ENCODE results near the gene ZNF138.

Gene ZNF138

DNA sequence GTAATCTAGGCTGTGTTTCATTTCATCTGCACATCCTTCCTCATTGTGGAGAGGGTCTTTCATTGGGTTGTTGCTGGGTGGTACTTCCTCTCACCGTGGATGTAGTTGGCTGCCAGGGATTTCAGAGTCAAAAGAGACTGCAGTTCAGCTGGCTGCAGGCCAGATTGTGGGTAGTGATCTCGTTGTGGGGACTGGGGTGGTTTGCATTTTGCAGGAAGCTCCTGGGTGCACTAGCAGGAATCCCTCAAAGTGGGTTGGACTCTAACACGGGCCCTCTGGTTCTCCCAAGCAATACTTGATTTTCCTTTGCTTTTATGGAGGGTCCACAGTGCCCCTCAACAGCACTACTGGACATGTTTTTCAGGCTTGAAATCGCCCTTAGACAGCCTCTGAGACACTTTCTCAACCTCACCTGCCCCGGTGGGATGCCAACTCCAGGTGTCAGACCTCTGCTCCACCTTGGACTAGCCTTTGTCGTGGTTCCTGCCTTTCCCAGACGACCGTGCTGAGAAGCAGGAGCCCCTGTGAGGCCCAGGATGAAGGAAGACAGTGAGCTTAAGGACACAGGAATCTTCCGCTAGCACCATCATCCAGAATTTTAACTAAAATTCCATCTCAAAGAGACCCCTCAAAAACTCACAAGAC, 85.0 kb downstream of the ZNF138 start:
- ChIA-PET POLR2A (no interaction called here), CTCF (interaction anchor here (0.5 kb wide), 1 partner anchor 30 kb away, joined by 4 read pairs; no protein-coding TSS in a partner anchor)

DNA sequence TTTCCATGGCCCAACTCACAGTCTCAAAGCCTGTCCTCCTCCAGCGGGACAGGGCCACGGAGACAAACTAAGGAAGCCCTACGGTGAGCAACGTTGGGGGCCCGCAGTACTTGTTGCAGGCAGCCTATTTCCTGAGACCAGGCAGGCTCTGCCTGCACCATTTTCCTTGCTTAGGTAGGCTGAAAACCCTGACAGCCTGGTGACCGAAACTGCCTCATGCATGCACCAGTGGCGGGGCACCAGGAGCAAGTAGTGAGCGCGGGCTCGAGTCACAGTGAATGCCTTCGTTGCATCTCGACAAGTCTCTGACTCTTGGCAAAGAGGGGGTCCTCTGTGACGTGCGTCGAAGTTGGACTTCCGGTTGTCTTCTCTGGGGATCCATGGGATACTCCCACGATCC, 85.6 kb downstream of the ZNF138 start:
- Histone ChIP-seq H3K9me3 (ENCODE audit: control insufficient read depth, insufficient read depth, low read depth, low read length) (no peaks in the 10 kb centered on the region), H3K36me3 (ENCODE audit: control insufficient read depth in 2 of 2, insufficient read depth in 1 of 2, low read length in 2 of 2) (no peaks in the 10 kb centered on the region), H3K4me3 (ENCODE audit: low read depth, low read length) (no peak overlapping the region), H3K4me1 (ENCODE audit: control insufficient read depth, insufficient read depth, low read length) (no peaks in the 10 kb centered on the region), H3K27ac (ENCODE audit: extremely low read depth, low read depth, low read length) (no peak overlapping the region)
- CTCF ChIA-PET: no interaction called here
- POLR2A ChIA-PET: no interaction called here
- TF ChIP-seq ZNF335 (tag by site-specific recombination; conservative IDR thresholded peaks at IDR 0.05): no peak
- TF ChIP-seq ZNF701 (tag by site-specific recombination; IDR thresholded peaks at IDR 0.05): no peak
- TF ChIP-seq, protein P1, sequence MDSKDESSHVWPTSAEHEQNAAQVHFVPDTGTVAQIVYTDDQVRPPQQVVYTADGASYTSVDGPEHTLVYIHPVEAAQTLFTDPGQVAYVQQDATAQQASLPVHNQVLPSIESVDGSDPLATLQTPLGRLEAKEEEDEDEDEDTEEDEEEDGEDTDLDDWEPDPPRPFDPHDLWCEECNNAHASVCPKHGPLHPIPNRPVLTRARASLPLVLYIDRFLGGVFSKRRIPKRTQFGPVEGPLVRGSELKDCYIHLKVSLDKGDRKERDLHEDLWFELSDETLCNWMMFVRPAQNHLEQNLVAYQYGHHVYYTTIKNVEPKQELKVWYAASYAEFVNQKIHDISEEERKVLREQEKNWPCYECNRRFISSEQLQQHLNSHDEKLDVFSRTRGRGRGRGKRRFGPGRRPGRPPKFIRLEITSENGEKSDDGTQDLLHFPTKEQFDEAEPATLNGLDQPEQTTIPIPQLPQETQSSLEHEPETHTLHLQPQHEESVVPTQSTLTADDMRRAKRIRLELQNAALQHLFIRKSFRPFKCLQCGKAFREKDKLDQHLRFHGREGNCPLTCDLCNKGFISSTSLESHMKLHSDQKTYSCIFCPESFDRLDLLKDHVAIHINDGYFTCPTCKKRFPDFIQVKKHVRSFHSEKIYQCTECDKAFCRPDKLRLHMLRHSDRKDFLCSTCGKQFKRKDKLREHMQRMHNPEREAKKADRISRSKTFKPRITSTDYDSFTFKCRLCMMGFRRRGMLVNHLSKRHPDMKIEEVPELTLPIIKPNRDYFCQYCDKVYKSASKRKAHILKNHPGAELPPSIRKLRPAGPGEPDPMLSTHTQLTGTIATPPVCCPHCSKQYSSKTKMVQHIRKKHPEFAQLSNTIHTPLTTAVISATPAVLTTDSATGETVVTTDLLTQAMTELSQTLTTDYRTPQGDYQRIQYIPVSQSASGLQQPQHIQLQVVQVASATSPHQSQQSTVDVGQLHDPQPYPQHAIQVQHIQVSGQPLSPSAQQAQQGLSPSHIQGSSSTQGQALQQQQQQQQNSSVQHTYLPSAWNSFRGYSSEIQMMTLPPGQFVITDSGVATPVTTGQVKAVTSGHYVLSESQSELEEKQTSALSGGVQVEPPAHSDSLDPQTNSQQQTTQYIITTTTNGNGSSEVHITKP (tag by site-specific recombination; IDR thresholded peaks at IDR 0.05): no peak
- no peak for TF ChIP-seq ZNF785 (tag by site-specific recombination; IDR thresholded peaks at IDR 0.05)
- TF ChIP-seq ZNF138 (tag by site-specific recombination; IDR thresholded peaks at IDR 0.05; ENCODE audit: borderline replicate concordance): no peak
- no peak for TF ChIP-seq ZNF600 (tag by site-specific recombination; IDR thresholded peaks at IDR 0.05)
- TF ChIP-seq KLF7 (tag by site-specific recombination; IDR thresholded peaks at IDR 0.05; ENCODE audit: borderline replicate concordance): no peak
- TF ChIP-seq ZNF341 (tag by site-specific recombination; IDR thresholded peaks at IDR 0.05; ENCODE audit: low read depth): no peak
- TF ChIP-seq ZNF404 (tag by site-specific recombination; IDR thresholded peaks at IDR 0.05): no peak
- TF ChIP-seq MZF1 (tag by site-specific recombination; IDR thresholded peaks at IDR 0.05; ENCODE audit: borderline replicate concordance): no peak
- TF ChIP-seq, protein P2, sequence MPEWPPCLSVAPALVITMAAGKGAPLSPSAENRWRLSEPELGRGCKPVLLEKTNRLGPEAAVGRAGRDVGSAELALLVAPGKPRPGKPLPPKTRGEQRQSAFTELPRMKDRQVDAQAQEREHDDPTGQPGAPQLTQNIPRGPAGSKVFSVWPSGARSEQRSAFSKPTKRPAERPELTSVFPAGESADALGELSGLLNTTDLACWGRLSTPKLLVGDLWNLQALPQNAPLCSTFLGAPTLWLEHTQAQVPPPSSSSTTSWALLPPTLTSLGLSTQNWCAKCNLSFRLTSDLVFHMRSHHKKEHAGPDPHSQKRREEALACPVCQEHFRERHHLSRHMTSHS (tag by site-specific recombination; IDR thresholded peaks at IDR 0.05): no peak
- TF ChIP-seq YY2 (tag by site-specific recombination; IDR thresholded peaks at IDR 0.05): no peak
- TF ChIP-seq ZNF140 (tag by site-specific recombination; IDR thresholded peaks at IDR 0.05): no peak
- no peak for TF ChIP-seq ZNF132 (tag by site-specific recombination; IDR thresholded peaks at IDR 0.05; ENCODE audit: borderline replicate concordance)
- TF ChIP-seq ZNF394 (tag by site-specific recombination; IDR thresholded peaks at IDR 0.05; ENCODE audit: borderline replicate concordance): no peak
- no peak for TF ChIP-seq ZNF530 (tag by site-specific recombination; IDR thresholded peaks at IDR 0.05; ENCODE audit: low read depth)
- TF ChIP-seq, protein P3, sequence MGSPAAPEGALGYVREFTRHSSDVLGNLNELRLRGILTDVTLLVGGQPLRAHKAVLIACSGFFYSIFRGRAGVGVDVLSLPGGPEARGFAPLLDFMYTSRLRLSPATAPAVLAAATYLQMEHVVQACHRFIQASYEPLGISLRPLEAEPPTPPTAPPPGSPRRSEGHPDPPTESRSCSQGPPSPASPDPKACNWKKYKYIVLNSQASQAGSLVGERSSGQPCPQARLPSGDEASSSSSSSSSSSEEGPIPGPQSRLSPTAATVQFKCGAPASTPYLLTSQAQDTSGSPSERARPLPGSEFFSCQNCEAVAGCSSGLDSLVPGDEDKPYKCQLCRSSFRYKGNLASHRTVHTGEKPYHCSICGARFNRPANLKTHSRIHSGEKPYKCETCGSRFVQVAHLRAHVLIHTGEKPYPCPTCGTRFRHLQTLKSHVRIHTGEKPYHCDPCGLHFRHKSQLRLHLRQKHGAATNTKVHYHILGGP (tag by site-specific recombination; IDR thresholded peaks at IDR 0.05): no peak
- TF ChIP-seq ZNF561 (tag by site-specific recombination; IDR thresholded peaks at IDR 0.05; ENCODE audit: borderline replicate concordance): no peak
- TF ChIP-seq ZNF677 (tag by site-specific recombination; IDR thresholded peaks at IDR 0.05): no peak
- TF ChIP-seq ZNF792 (tag by site-specific recombination; IDR thresholded peaks at IDR 0.05): no peak

More for the DNA sequence above, 85.0 kb downstream of the ZNF138 start:
- TF ChIP-seq, protein P4, sequence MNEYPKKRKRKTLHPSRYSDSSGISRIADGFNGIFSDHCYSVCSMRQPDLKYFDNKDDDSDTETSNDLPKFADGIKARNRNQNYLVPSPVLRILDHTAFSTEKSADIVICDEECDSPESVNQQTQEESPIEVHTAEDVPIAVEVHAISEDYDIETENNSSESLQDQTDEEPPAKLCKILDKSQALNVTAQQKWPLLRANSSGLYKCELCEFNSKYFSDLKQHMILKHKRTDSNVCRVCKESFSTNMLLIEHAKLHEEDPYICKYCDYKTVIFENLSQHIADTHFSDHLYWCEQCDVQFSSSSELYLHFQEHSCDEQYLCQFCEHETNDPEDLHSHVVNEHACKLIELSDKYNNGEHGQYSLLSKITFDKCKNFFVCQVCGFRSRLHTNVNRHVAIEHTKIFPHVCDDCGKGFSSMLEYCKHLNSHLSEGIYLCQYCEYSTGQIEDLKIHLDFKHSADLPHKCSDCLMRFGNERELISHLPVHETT (tag by site-specific recombination; IDR thresholded peaks at IDR 0.05): no peak
- Histone ChIP-seq H3K36me3 (ENCODE audit: control insufficient read depth in 2 of 2, insufficient read depth in 1 of 2, low read length in 2 of 2) (no peaks in the 10 kb centered on the region), H3K9me3 (ENCODE audit: control insufficient read depth, insufficient read depth, low read depth, low read length) (no peaks in the 10 kb centered on the region), H3K4me1 (ENCODE audit: control insufficient read depth, insufficient read depth, low read length) (no peaks in the 10 kb centered on the region), H3K4me3 (ENCODE audit: low read depth, low read length) (no peak overlapping the region), H3K27ac (ENCODE audit: extremely low read depth, low read depth, low read length) (no peak overlapping the region)

Data from HEK293 (cell line).